Endothelial cell of umbilical vein (primary cell): ENCODE measurements around the gene PSMD13. TPM values are rescaled to one million over a fixed set of nuclear protein-coding genes. Genes with fewer than 3 reads are reported as not detected.

Experiments used
- BruUV-seq: library from RNA; stranded (reverse); fragments of 400-500 nt; replicated peaks from 2 replicates; lab custom pipeline; 2021; lab: Mats Ljungman, UMichigan
- CTCF ChIA-PET: fragments of 300-600, 350-600 bp; sonication (Branson Sonifier 250); formaldehyde crosslinking; loops from one replicate; lab custom pipeline; 2021; ENCODE audit warnings: antibody characterized with exemption, inconsistent platforms; lab: Charles Lee
- POLR2A ChIA-PET: fragments of 300-600, 350-600 bp; sonication (Branson Sonifier 250); formaldehyde crosslinking; loops from one replicate; lab custom pipeline; 2021; ENCODE audit warnings: antibody characterized with exemption, inconsistent platforms; lab: Charles Lee
- DNase-seq: peaks from one replicate; pipeline ENCODE4 v3.0.0-alpha.2; 2011; ENCODE audit warnings: low read depth, low spot score
- FAIRE-seq: peaks from 2 replicates; lab custom pipeline; 2011; peaks lifted over from hg19 to GRCh38; lab: Jason Lieb, UNC
- H2AFZ ChIP-seq: 2 replicates; pipeline ENCODE4 v1.6.0; 2012; ENCODE audit warnings: low read depth, low read length, control low read depth, inconsistent platforms
- H3K27ac ChIP-seq: 2 replicates; pipeline ENCODE4 v1.5.1; 2011; ENCODE audit warnings: low read depth, mild to moderate bottlenecking, control low read depth, low read length, moderate library complexity; ENCODE audit not compliant: insufficient read depth
- H3K27me3 ChIP-seq, 2 experiments: 2 replicates each; pipeline versions ENCODE4 v1.6.0 to v1.6.1; 2011; ENCODE audit warnings: low read length in 2 of 2, mixed read lengths in 1 of 2; ENCODE audit not compliant: control insufficient read depth in 2 of 2, insufficient read depth in 2 of 2
- H3K36me3 ChIP-seq, 2 experiments: 2 replicates in 1 of 2; 3 replicates in 1 of 2; pipeline ENCODE4 v1.5.1; 2011; ENCODE audit warnings: low read length in 2 of 2, mild to moderate bottlenecking in 1 of 2, moderate library complexity in 1 of 2; ENCODE audit not compliant: control insufficient read depth in 2 of 2, insufficient read depth in 2 of 2; ENCODE audit errors: extremely low read depth in 1 of 2
- H3K4me1 ChIP-seq: 3 replicates; pipeline ENCODE4 v1.5.1; 2011; ENCODE audit warnings: mild to moderate bottlenecking, low read length; ENCODE audit not compliant: control insufficient read depth, insufficient read depth; ENCODE audit errors: extremely low read depth
- H3K4me2 ChIP-seq: 2 replicates; pipeline ENCODE4 v1.6.1; 2011; ENCODE audit warnings: low read length, control low read depth, mixed read lengths; ENCODE audit not compliant: insufficient read depth
- H3K4me3 ChIP-seq, 3 experiments: fragments of 200-600 bp in 1 of 3; sonication (generic), shearing (Covaris generic) in 1 of 3; replicated peaks in 1 of 3; 2 replicates each; pipeline ENCODE4 v1.5.1; 2011 to 2016; ENCODE audit warnings: control low read depth in 3 of 3, low read length in 3 of 3, mild to moderate bottlenecking in 2 of 3, inconsistent platforms in 1 of 3, low read depth in 1 of 3, moderate library complexity in 1 of 3; ENCODE audit not compliant: insufficient read depth in 1 of 3
- H3K79me2 ChIP-seq: 2 replicates; pipeline ENCODE4 v1.6.0; 2012; ENCODE audit warnings: low read length, inconsistent platforms; ENCODE audit not compliant: control insufficient read depth, insufficient read depth
- H3K9ac ChIP-seq: replicated peaks from 2 replicates; pipeline ENCODE3; 2011; ENCODE audit warnings: low read length, control low read depth; ENCODE audit not compliant: insufficient read depth; ENCODE audit errors: extremely low read depth
- H3K9me1 ChIP-seq: replicated peaks from 3 replicates; pipeline ENCODE4 v1.6.0; 2011; ENCODE audit warnings: mild to moderate bottlenecking, low read length; ENCODE audit not compliant: control insufficient read depth, insufficient read depth; ENCODE audit errors: extremely low read depth
- H3K9me3 ChIP-seq: replicated peaks from 2 replicates; pipeline ENCODE4 v1.5.1; 2012; ENCODE audit warnings: low read length, inconsistent platforms; ENCODE audit not compliant: control insufficient read depth, insufficient read depth
- H4K20me1 ChIP-seq: replicated peaks from 2 replicates; pipeline ENCODE3; 2011; ENCODE audit warnings: mild to moderate bottlenecking, low read length; ENCODE audit not compliant: control insufficient read depth, insufficient read depth; ENCODE audit errors: extremely low read depth
- CTCF ChIP-seq, 2 donors: IDR thresholded peaks; 1 replicate in 1 of 2; 2 replicates in 1 of 2; pipeline ENCODE4 v1.5.1; 2011; ENCODE audit warnings: low read length in 2 of 2, mild to moderate bottlenecking in 2 of 2, moderate library complexity in 2 of 2, control low read depth in 1 of 2, inconsistent platforms in 1 of 2, low read depth in 1 of 2; ENCODE audit not compliant: insufficient read depth in 1 of 2; ENCODE audit errors: extremely low read depth in 1 of 2
- EZH2 ChIP-seq: IDR thresholded peaks from 2 replicates; pipeline ENCODE4 v1.6.1; 2012; ENCODE audit warnings: borderline replicate concordance, low read depth, mild to moderate bottlenecking, moderate library complexity, low read length, inconsistent platforms; ENCODE audit not compliant: severe bottlenecking
- FOS ChIP-seq: IDR thresholded peaks from 2 replicates; pipeline ENCODE4 v1.6.1; 2011; ENCODE audit warnings: mild to moderate bottlenecking, low read length, moderate library complexity, borderline replicate concordance; ENCODE audit not compliant: insufficient read depth
- GATA2 ChIP-seq: IDR thresholded peaks from 2 replicates; pipeline ENCODE4 v1.7.0; 2011; ENCODE audit warnings: low read depth, mild to moderate bottlenecking, moderate library complexity, mixed read lengths, low read length; ENCODE audit not compliant: insufficient read length, insufficient read depth
- JUN ChIP-seq: IDR thresholded peaks from 2 replicates; pipeline ENCODE4 v1.6.1; 2011; ENCODE audit warnings: borderline replicate concordance, low read depth; ENCODE audit not compliant: insufficient read length, insufficient read depth
- MAX ChIP-seq: IDR thresholded peaks from 2 replicates; pipeline ENCODE4 v1.6.1; 2011; ENCODE audit not compliant: insufficient read depth, insufficient read length
- MYC ChIP-seq: IDR thresholded peaks from one replicate; pipeline ENCODE4 v1.6.1; 2011; ENCODE audit warnings: mild to moderate bottlenecking, low read depth, low read length
- POLR2A ChIP-seq: IDR thresholded peaks from 2 replicates; pipeline ENCODE4 v1.6.1; 2012; ENCODE audit warnings: low read depth, mild to moderate bottlenecking, control low read depth, low read length
- POLR2AphosphoS5 ChIP-seq: IDR thresholded peaks from 2 replicates; pipeline ENCODE4 v1.6.1; 2012; ENCODE audit warnings: low read depth, mild to moderate bottlenecking, control low read depth, low read length, moderate library complexity; ENCODE audit not compliant: insufficient read depth
- dilution Hi-C: fragments of 300-500 bp; cut with MboI; formaldehyde crosslinking; loops from one replicate; pipeline ENCODE4 v1.15.0; 2019; ENCODE audit warnings: low sequenced_read_pairs; ENCODE audit not compliant: extremely low pct_ligation_motif_present
- intact Hi-C: fragments of 100-400 bp; cut with micrococcal nuclease; formaldehyde crosslinking; loops from one replicate; pipeline ENCODE4 v1.10.0; 2022
- polyA plus RNA-seq, 4 experiments: library from polyadenylated mRNA; depleted of rRNA in 3 of 4; stranded (reverse) in 3 of 4; unstranded in 1 of 4; fragments of >200 nt; gene quantifications; 2 replicates each; pipeline versions ENCODE4 v1.2.1 to v1.2.3, GENCODE V29; 2011 to 2012; ENCODE audit warnings: missing spikeins in 1 of 4
- total RNA-seq: library from RNA; stranded (reverse); gene quantifications from 2 replicates; pipeline ENCODE4 v1.2.3, GENCODE V29; 2021

Gene PSMD13
- total and polyA plus RNA-seq, 2 donors (not counting 3 experiments of a cell fraction or from before 2014, with no cell fraction given), result 168 to 214 TPM

GRCh38 chr11:201966-202365, 34.8 kb upstream of the PSMD13 start:
- Histone ChIP-seq H3K4me2 (no peak overlapping the region), H3K9me1 (no peaks in the 10 kb centered on the region), H4K20me1 (no peaks in the 10 kb centered on the region), H3K9me3 (no peaks in the 10 kb centered on the region), H3K27ac (no peak overlapping the region), H3K4me1 (peaks cover 7% of the 10 kb centered on the region), H3K27me3 (no peaks in the 10 kb centered on the region), H2AFZ (no peak overlapping the region), H3K36me3 (peaks cover 0 to 18% of the 10 kb centered on the region in 2 experiments), H3K4me3 (no peak overlapping the region), H3K79me2 (peaks cover 19% of the 10 kb centered on the region), H3K9ac (no peak overlapping the region)
- POLR2A ChIA-PET, result no interaction called here
- TF ChIP-seq EZH2 (no peak), POLR2AphosphoS5 (no peak), FOS (no peak), MAX (no peak), JUN (no peak), GATA2 (no peak), CTCF (IDR thresholded peaks at IDR 0.05; ENCODE audit: extremely low read depth in 1 of 2, insufficient read depth in 1 of 2, low read depth in 1 of 2, low read length in 2 of 2) (no peak), POLR2A (no peak), MYC (no peak)
- CTCF ChIA-PET, result no interaction called here
- dilution Hi-C loops (no loop called here), intact Hi-C loops (no loop called here)
- DNase-seq (no peak), FAIRE-seq (no peak)
- BruUV-seq, result no TSS peak
